GM19043 (cell line): ENCODE measurements around the gene CTNNBIP1.
A peak's percentile ranks its signal among the peaks of the same experiment; 100 is the strongest.

Experiments used
- ATAC-seq: cut with Tn5 transposase; IDR thresholded peaks from one replicate; pipeline ENCODE4 v1.9.1; 2021; ENCODE audit warnings: low read depth; ENCODE audit not compliant: unreplicated experiment

Gene CTNNBIP1

GRCh38 chr1:9881838-9882249 is 28.2 kb downstream of the CTNNBIP1 start:
- no peak for ATAC-seq

- ATAC-seq: no peak
These were observed 31.7 kb downstream of the CTNNBIP1 start for GRCh38 chr1:9878404-9878803.

GRCh38 chr1:9877962-9878361 is 32.1 kb downstream of the CTNNBIP1 start:
- ATAC-seq: no peak

- no peak for ATAC-seq
These were observed 34.5 kb downstream of the CTNNBIP1 start for GRCh38 chr1:9875636-9876000.

- ATAC-seq: no peak
These were observed 35.0 kb downstream of the CTNNBIP1 start for GRCh38 chr1:9874959-9875635.

GRCh38 chr1:9874412-9874811 is 35.7 kb downstream of the CTNNBIP1 start:
- no peak for ATAC-seq

GRCh38 chr1:9873992-9874391 is 36.1 kb downstream of the CTNNBIP1 start:
- ATAC-seq: no peak

GRCh38 chr1:9873385-9873784 is 36.7 kb downstream of the CTNNBIP1 start:
- ATAC-seq: no peak

GRCh38 chr1:9872430-9873165 is 37.5 kb downstream of the CTNNBIP1 start:
- no peak for ATAC-seq

GRCh38 chr1:9871707-9872425 is 38.2 kb downstream of the CTNNBIP1 start:
- ATAC-seq: no peak

GRCh38 chr1:9871021-9871420 is 39.0 kb downstream of the CTNNBIP1 start:
- no peak for ATAC-seq

- ATAC-seq: no peak
These were observed 39.5 kb downstream of the CTNNBIP1 start for GRCh38 chr1:9870572-9870971.

GRCh38 chr1:9869831-9870251 is 40.2 kb downstream of the CTNNBIP1 start:
- no peak for ATAC-seq

GRCh38 chr1:9868244-9868590 is 41.9 kb downstream of the CTNNBIP1 start:
- ATAC-seq: no peak

GRCh38 chr1:9867408-9868243 is 42.4 kb downstream of the CTNNBIP1 start:
- peak; percentile 56 for ATAC-seq

GRCh38 chr1:9866836-9867235 is 43.2 kb downstream of the CTNNBIP1 start:
- no peak for ATAC-seq

GRCh38 chr1:9865724-9866123 is 44.3 kb downstream of the CTNNBIP1 start:
- ATAC-seq: no peak

GRCh38 chr1:9863371-9863770 is 46.7 kb downstream of the CTNNBIP1 start:
- ATAC-seq: no peak

- ATAC-seq: no peak
These were observed 48.7 kb downstream of the CTNNBIP1 start for GRCh38 chr1:9861360-9861759.

GRCh38 chr1:9860887-9861286 is 49.2 kb downstream of the CTNNBIP1 start:
- no peak for ATAC-seq
